ENCODE results near the gene HOXB3. TPM values are rescaled to one million over a fixed set of nuclear protein-coding genes. Genes with fewer than 3 reads are reported as not detected.

The HOXB3 gene
- polyA plus RNA-seq, 1 experiment, result 33.0 TPM

- peak overlapping the region; percentile 67 for H3K4me3 ChIP-seq (ENCODE audit: low read depth, low read length)
- TF ChIP-seq CTCF (IDR thresholded peaks at IDR 0.05; ENCODE audit: low read depth, low read length), result no peak
- POLR2A ChIA-PET, result no interaction called here
Measured at GRCh38 chr17:48611213-48611612, 21.2 kb upstream of the HOXB3 start.

GRCh38 chr17:48610282-48611211, 20.5 kb upstream of the HOXB3 start, which contains the start of gene HOXB7:
TSS of gene HOXB7 (minus strand) at chr17:48611017. CDS start at chr17:48610918, 99 bp downstream.
- no peak for TF ChIP-seq CTCF (IDR thresholded peaks at IDR 0.05; ENCODE audit: low read depth, low read length)

More at GRCh38 chr17:48611213-48611612, 21.2 kb upstream of the HOXB3 start:
- Histone ChIP-seq H3K27me3 (ENCODE audit: control insufficient read depth, insufficient read depth, low read length) (peaks cover 27% of the 10 kb centered on the region), H3K27ac (ENCODE audit: low read depth, low read length) (peak overlapping the region; percentile 80), H3K9me3 (ENCODE audit: control insufficient read depth, insufficient read depth, low read length) (no peaks in the 10 kb centered on the region; the same call in 1 of the 2 replicates)
- CTCF ChIA-PET, result no interaction called here
- no peak for DNase-seq (ENCODE audit: low read depth, low spot score)

DNA sequence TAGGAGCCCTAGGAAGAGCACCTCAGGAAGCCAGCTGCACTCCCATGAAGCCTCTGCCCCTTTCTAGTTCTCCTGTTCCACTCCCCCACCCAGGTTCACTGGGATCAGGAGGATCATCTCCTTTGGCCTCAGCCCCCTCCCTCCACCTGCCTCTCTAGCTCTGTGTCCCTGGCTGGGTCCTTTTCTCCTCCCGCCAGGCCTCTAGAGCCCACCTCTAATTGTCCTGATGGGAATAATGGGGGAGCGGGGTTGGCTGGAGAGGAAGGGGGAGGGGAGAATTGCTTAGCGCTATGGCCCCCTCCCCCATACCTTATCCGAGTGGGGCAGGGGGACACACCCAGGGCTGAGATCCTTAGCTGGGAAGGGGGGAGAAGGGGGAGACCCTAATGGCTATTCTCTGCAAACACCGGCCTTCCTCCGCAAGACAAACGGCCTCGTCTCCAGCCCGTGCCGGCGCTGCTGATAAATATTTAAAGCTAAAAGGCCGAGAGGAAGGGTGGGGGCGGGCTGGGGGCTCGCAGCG, 19.8 kb upstream of the HOXB3 start:
- H3K27me3 ChIP-seq (ENCODE audit: control insufficient read depth, insufficient read depth, low read length), result peaks cover 13% of the 10 kb centered on the region
- POLR2A ChIA-PET, result interaction anchor here (0.6 to 1.0 kb wide), 4 partner anchors 12 to 181 kb away, joined by 3 to 5 read pairs (median 4); no protein-coding TSS in a partner anchor

More at GRCh38 chr17:48610282-48611211, 20.5 kb upstream of the HOXB3 start, which contains the start of gene HOXB7:
- H3K27ac ChIP-seq (ENCODE audit: low read depth, low read length), result peak within 1 kb of the TSS; percentile 80
- peaks cover 20% of the 10 kb centered on the region for H3K27me3 ChIP-seq (ENCODE audit: control insufficient read depth, insufficient read depth, low read length)
- CTCF ChIA-PET, result interaction anchor here (0.8 to 0.9 kb wide), 2 partner anchors 17 to 258 kb away, joined by 5 read pairs; partner anchors contain the start of gene HOXB5
- POLR2A ChIA-PET, result interaction anchor here (0.6 to 1.0 kb wide), 6 partner anchors 10 to 181 kb away, joined by 3 to 5 read pairs (median 4); no protein-coding TSS in a partner anchor
- no peak for DNase-seq (ENCODE audit: low read depth, low spot score)
- H3K4me3 ChIP-seq (ENCODE audit: low read depth, low read length), result peak within 1 kb of the TSS; percentile 67
- peaks cover 4% of the 10 kb centered on the region; the same call in 1 of the 2 replicates for H3K9me3 ChIP-seq (ENCODE audit: control insufficient read depth, insufficient read depth, low read length)

GRCh38 chr17:48609033-48609432, 19.0 kb upstream of the HOXB3 start:
- H3K27ac ChIP-seq (ENCODE audit: low read depth, low read length), result peak overlapping the region; percentile 11
- DNase-seq (ENCODE audit: low read depth, low spot score), result no peak
- H3K27me3 ChIP-seq (ENCODE audit: control insufficient read depth, insufficient read depth, low read length), result peaks cover 6% of the 10 kb centered on the region
- ChIA-PET CTCF (interaction anchor here (0.6 to 1.2 kb wide), 3 partner anchors 195 to 346 kb away, joined by 3 to 4 read pairs (median 3); no protein-coding TSS in a partner anchor), POLR2A (interaction anchor here (0.6 to 1.1 kb wide), 2 partner anchors 22 to 199 kb away, joined by 3 to 4 read pairs; no protein-coding TSS in a partner anchor)
- no peak for TF ChIP-seq CTCF (IDR thresholded peaks at IDR 0.05; ENCODE audit: low read depth, low read length)
- peak overlapping the region; percentile 20; the same call in 1 of the 2 replicates for H3K4me3 ChIP-seq (ENCODE audit: low read depth, low read length)
- peaks cover 4% of the 10 kb centered on the region; the same call in 1 of the 2 replicates for H3K9me3 ChIP-seq (ENCODE audit: control insufficient read depth, insufficient read depth, low read length)

More for the DNA sequence above, 19.8 kb upstream of the HOXB3 start:
- TF ChIP-seq CTCF (IDR thresholded peaks at IDR 0.05; ENCODE audit: low read depth, low read length), result no peak
- H3K4me3 ChIP-seq (ENCODE audit: low read depth, low read length), result peak overlapping the region; percentile 67
- DNase-seq (ENCODE audit: low read depth, low spot score), result no peak
- H3K27ac ChIP-seq (ENCODE audit: low read depth, low read length), result peak overlapping the region; percentile 31
- H3K9me3 ChIP-seq (ENCODE audit: control insufficient read depth, insufficient read depth, low read length), result peaks cover 4% of the 10 kb centered on the region; the same call in 1 of the 2 replicates
- CTCF ChIA-PET, result interaction anchor here (0.6 to 0.9 kb wide), 3 partner anchors 16 to 347 kb away, joined by 3 to 5 read pairs (median 5); partner anchors contain the start of gene HOXB5

Measured in AG04450 (cell line).